Brain microvascular endothelial cell (primary cell): ENCODE data around the gene MORC1.

Source experiments
- DNase-seq: peaks from one replicate; pipeline ENCODE4 v3.0.0-alpha.2; 2020
- H3K27ac ChIP-seq: fragments of 250-450 bp; sonication (Bioruptor Pico); 2 replicates; pipeline ENCODE4 v1.5.1; 2020; ENCODE audit warnings: mild to moderate bottlenecking, moderate library complexity
- H3K27me3 ChIP-seq: fragments of 250-450 bp; sonication (Bioruptor Pico); replicated peaks from 2 replicates; pipeline ENCODE4 v1.5.1; 2020; ENCODE audit warnings: mild to moderate bottlenecking
- H3K36me3 ChIP-seq: fragments of 250-450 bp; sonication (Bioruptor Pico); replicated peaks from 2 replicates; pipeline ENCODE4 v1.5.1; 2020; ENCODE audit warnings: mild to moderate bottlenecking
- H3K4me3 ChIP-seq: 2 replicates; pipeline ENCODE4 v1.5.1; 2011; ENCODE audit warnings: low read depth, mild to moderate bottlenecking, control low read depth, low read length, moderate library complexity
- in situ Hi-C: cut with HindIII; loops from 2 replicates; pipeline ENCODE4 v1.10.0; 2017; ENCODE audit warnings: low sequenced_read_pairs, low pct_ligation_motif_present
- TF ChIP-seq, protein P1 (sequence below): IDR thresholded peaks from 2 replicates; pipeline ENCODE4 v1.5.1; 2011; ENCODE audit warnings: low read depth, mild to moderate bottlenecking, moderate library complexity, low read length, control low read depth, inconsistent platforms; ENCODE audit errors: missing control alignments

The MORC1 gene

DNA sequence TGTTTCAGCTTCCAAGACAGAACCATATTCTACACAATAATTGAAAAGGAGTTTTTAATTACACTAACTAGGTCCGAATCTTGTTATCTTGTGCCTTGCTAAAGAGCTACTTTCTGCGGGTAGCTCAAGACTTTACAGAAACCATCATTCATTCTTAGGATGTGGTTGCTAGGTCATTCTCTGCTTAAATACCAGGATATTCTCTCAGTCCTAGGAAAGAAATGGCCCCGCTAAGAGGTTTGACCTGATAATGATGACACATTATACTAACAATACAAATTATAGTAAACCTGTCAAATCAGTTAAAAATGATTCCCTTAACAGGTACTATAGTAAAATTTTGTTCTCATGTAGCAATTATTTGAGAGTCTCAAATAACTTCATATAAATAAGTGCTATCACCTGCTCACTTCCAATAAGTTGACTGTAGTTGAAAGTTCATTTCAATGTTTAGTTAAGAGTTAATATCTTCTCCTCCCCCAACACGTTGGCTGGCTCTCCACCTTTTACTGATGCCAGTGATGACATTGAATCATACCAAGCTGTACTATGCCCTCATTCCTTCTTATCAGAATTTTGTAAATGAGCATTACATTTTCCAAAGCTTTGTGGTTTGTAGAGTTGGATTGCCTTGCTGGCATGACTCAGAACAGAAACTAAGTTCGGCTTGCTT lies 15.0 kb upstream of the MORC1 start:
- TF ChIP-seq, protein P1, sequence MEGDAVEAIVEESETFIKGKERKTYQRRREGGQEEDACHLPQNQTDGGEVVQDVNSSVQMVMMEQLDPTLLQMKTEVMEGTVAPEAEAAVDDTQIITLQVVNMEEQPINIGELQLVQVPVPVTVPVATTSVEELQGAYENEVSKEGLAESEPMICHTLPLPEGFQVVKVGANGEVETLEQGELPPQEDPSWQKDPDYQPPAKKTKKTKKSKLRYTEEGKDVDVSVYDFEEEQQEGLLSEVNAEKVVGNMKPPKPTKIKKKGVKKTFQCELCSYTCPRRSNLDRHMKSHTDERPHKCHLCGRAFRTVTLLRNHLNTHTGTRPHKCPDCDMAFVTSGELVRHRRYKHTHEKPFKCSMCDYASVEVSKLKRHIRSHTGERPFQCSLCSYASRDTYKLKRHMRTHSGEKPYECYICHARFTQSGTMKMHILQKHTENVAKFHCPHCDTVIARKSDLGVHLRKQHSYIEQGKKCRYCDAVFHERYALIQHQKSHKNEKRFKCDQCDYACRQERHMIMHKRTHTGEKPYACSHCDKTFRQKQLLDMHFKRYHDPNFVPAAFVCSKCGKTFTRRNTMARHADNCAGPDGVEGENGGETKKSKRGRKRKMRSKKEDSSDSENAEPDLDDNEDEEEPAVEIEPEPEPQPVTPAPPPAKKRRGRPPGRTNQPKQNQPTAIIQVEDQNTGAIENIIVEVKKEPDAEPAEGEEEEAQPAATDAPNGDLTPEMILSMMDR = no peak
- no peaks in the 10 kb centered on the region for H3K36me3 ChIP-seq

DNA sequence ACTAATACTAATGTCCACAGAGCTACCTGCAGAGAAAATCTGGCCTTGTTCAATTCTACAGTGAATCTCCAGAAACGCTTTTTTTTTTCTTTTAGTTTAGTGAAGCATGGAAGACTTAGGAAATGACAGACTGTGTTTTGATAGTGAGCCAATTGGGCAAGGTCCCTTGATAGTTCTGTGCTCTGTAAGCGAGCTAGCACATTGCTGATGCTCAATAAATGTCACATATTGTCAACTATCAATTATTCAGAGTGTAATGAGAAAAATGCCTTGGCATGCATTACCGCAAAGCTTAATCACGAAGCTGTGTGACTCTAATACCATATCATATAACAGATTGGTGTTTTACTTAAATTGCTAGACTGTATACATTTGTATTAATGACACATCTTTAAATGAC lies 13.3 kb upstream of the MORC1 start:
- Histone ChIP-seq H3K36me3 (no peaks in the 10 kb centered on the region), H3K27ac (no peak overlapping the region), H3K27me3 (no peaks in the 10 kb centered on the region), H3K4me3 (no peak overlapping the region)
- in situ Hi-C loops = no loop called here
- TF ChIP-seq, protein P1 = no peak
- DNase-seq = no peak

More for the DNA sequence above, 15.0 kb upstream of the MORC1 start:
- H3K27me3 ChIP-seq = no peaks in the 10 kb centered on the region
- DNase-seq = no peak
- in situ Hi-C loops = no loop called here
- H3K4me3 ChIP-seq = no peak overlapping the region
- no peak overlapping the region for H3K27ac ChIP-seq

- no peak for DNase-seq
- H3K36me3 ChIP-seq = no peaks in the 10 kb centered on the region
- H3K4me3 ChIP-seq = no peak overlapping the region
- no peak overlapping the region for H3K27ac ChIP-seq
- in situ Hi-C loops = no loop called here
- TF ChIP-seq, protein P1 = no peak
- H3K27me3 ChIP-seq = no peaks in the 10 kb centered on the region
These were observed 9.6 kb upstream of the MORC1 start for GRCh38 chr3:109127553-109127952.

DNA sequence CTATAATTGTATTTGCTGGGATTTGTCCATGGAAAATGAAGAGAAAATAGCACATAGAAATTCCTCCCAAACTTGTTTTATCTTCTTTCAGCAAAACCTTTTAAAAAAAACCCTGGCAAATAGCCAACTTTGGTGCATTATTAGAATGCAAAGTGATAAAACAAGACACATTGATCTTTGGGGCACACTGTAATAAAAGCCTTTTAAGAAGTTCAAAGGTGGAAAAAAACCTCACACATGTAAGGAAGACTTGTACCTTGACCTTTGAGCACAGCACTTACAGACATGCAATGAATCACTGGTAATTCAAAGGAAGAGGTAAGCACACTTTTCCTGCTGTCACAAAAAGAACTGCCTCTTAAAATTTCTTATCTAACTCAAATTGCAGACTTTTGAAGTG lies 8.0 kb upstream of the MORC1 start:
- H3K4me3 ChIP-seq = no peak overlapping the region
- TF ChIP-seq, protein P1 = no peak
- no peak for DNase-seq
- in situ Hi-C loops = no loop called here
- H3K27ac ChIP-seq = no peak overlapping the region
- H3K27me3 ChIP-seq = no peaks in the 10 kb centered on the region
- H3K36me3 ChIP-seq = no peaks in the 10 kb centered on the region

DNA sequence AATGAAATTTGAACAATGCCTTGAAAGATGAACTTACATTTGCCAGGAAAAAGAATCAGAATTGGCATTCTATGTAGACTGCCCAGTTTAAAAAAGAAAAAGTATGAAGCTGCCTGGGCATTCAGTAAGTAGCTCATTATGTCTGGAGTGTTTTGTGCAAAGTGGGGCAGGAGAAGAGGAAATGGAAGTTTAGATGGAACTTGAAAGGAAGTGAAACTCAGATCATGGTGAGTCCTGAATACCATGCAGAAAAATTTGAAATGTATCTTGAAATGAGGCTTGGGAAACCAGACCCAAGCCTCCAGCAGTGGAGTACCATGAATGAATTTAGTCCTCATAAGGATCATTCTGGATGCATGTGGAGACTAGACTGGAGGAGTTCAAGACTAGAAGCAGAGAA lies 4.8 kb upstream of the MORC1 start:
- TF ChIP-seq, protein P1 = no peak
- no peak overlapping the region for H3K27ac ChIP-seq
- no peaks in the 10 kb centered on the region for H3K36me3 ChIP-seq
- no peak for DNase-seq
- no peaks in the 10 kb centered on the region for H3K27me3 ChIP-seq
- in situ Hi-C loops = no loop called here
- H3K4me3 ChIP-seq = no peak overlapping the region

GRCh38 chr3:109118584-109118983 lies 650 bp upstream of the MORC1 start:
- TF ChIP-seq, protein P1 = no peak
- in situ Hi-C loops = no loop called here
- Histone ChIP-seq H3K27ac (no peak overlapping the region), H3K36me3 (no peaks in the 10 kb centered on the region), H3K4me3 (no peak overlapping the region), H3K27me3 (no peaks in the 10 kb centered on the region)
- DNase-seq = no peak
